HepG2 (cell line): ENCODE results near the gene ABTB2. TPM values are rescaled to one million over a fixed set of nuclear protein-coding genes. Genes with fewer than 3 reads are reported as not detected.

ENCODE experiments used
- ASH2L ChIP-seq: fragments of 300-600, 200-600 bp; sonication (generic); IDR thresholded peaks from 2 replicates; pipeline ENCODE4 v1.7.0; 2017; ENCODE audit warnings: low read depth, mild to moderate bottlenecking, moderate library complexity, mixed read lengths, low read length; ENCODE audit not compliant: insufficient read length
- BRF2 ChIP-seq: sonication (generic); formaldehyde crosslinking; IDR thresholded peaks from 2 replicates; pipeline ENCODE4 v1.8.1; 2022; ENCODE audit warnings: mild to moderate bottlenecking, missing genetic modification reagents
- CSRNP1 ChIP-seq: sonication (generic); formaldehyde crosslinking; IDR thresholded peaks from 2 replicates; pipeline ENCODE4 v1.8.1; 2023; ENCODE audit warnings: mild to moderate bottlenecking, missing genetic modification reagents
- EEA1 ChIP-seq: sonication (generic); formaldehyde crosslinking; IDR thresholded peaks from 2 replicates; pipeline ENCODE4 v1.5.1; 2020; ENCODE audit warnings: mild to moderate bottlenecking, missing genetic modification reagents, borderline replicate concordance
- HIC2 ChIP-seq: sonication (generic); formaldehyde crosslinking; IDR thresholded peaks from 2 replicates; pipeline ENCODE4 v1.9.0; 2022; ENCODE audit warnings: low read depth, missing genetic modification reagents
- JDP2 ChIP-seq: sonication (generic); formaldehyde crosslinking; IDR thresholded peaks from 2 replicates; pipeline ENCODE4 v1.8.1; 2022; ENCODE audit warnings: missing genetic modification reagents, borderline replicate concordance
- MNT ChIP-seq: fragments of 450-650 bp; IDR thresholded peaks from 2 replicates; pipeline ENCODE4 v1.6.1; 2016
- NFYB ChIP-seq: sonication (generic); formaldehyde crosslinking; IDR thresholded peaks from 2 replicates; pipeline ENCODE4 v1.4.0; 2020; ENCODE audit warnings: missing genetic modification reagents
- NR2F6 ChIP-seq, 2 experiments: IDR thresholded peaks; 2 replicates each; pipeline ENCODE4 v1.6.1; 2016; ENCODE audit warnings: antibody characterized with exemption in 1 of 2, mild to moderate bottlenecking in 1 of 2
- SMAD1 ChIP-seq: sonication (generic); formaldehyde crosslinking; IDR thresholded peaks from 2 replicates; pipeline ENCODE4 v1.4.0; 2020; ENCODE audit warnings: missing genetic modification reagents, low read depth, mild to moderate bottlenecking, borderline replicate concordance
- SMARCE1 ChIP-seq: fragments of 450-650 bp; IDR thresholded peaks from 2 replicates; pipeline ENCODE4 v1.6.1; 2017; ENCODE audit warnings: borderline replicate concordance
- TBL1XR1 ChIP-seq: fragments of 150-350 bp; IDR thresholded peaks from 2 replicates; pipeline ENCODE4 v1.6.1; 2014; ENCODE audit warnings: borderline replicate concordance, low read length; ENCODE audit not compliant: partially characterized antibody
- U2AF2 ChIP-seq: fragments of 200-400 bp; formaldehyde crosslinking; IDR thresholded peaks from 2 replicates; pipeline ENCODE4 v1.6.1; 2017; ENCODE audit warnings: low read depth, mild to moderate bottlenecking, low read length
- ZFP41 ChIP-seq: sonication (generic); formaldehyde crosslinking; IDR thresholded peaks from 2 replicates; pipeline ENCODE4 v1.4.0; 2020; ENCODE audit warnings: mild to moderate bottlenecking, missing genetic modification reagents, borderline replicate concordance
- ZNF281 ChIP-seq: sonication (generic); formaldehyde crosslinking; IDR thresholded peaks from 2 replicates; pipeline ENCODE4 v1.4.0; 2020; ENCODE audit warnings: missing genetic modification reagents, borderline replicate concordance
- ZNF354B ChIP-seq: sonication (generic); formaldehyde crosslinking; IDR thresholded peaks from 2 replicates; pipeline ENCODE4 v1.8.0; 2022; ENCODE audit warnings: mild to moderate bottlenecking, missing genetic modification reagents
- ZNF577 ChIP-seq: sonication (generic); formaldehyde crosslinking; IDR thresholded peaks from 2 replicates; pipeline ENCODE4 v1.4.0; 2020; ENCODE audit warnings: mild to moderate bottlenecking, low read depth, missing genetic modification reagents, borderline replicate concordance
- ZNF607 ChIP-seq: sonication (generic); formaldehyde crosslinking; IDR thresholded peaks from 2 replicates; pipeline ENCODE4 v1.5.1; 2020; ENCODE audit warnings: missing genetic modification reagents, mild to moderate bottlenecking, borderline replicate concordance
- polyA plus RNA-seq, 8 experiments: library from polyadenylated mRNA; depleted of rRNA in 3 of 8; stranded (reverse) in 7 of 8; unstranded in 1 of 8; fragments of >200 nt; fragmentation: Illumina TruSeq in 4 of 8; extraction: Trizol in 4 of 8; gene quantifications; 2 replicates each; pipeline versions ENCODE4 v1.2.1 to v1.2.3, GENCODE V29; 2011 to 2016; ENCODE audit warnings: low read depth in 4 of 8, missing spikeins in 1 of 8, mixed read lengths in 1 of 8; ENCODE audit not compliant: insufficient read depth in 1 of 8
- total RNA-seq, 5 experiments: library from RNA; depleted of rRNA; stranded (reverse); fragments of >200 nt; fragmentation: Illumina TruSeq; extraction: Trizol; gene quantifications; 2 replicates each; pipeline ENCODE4 v1.2.3, GENCODE V29; 2016; ENCODE audit warnings: low read depth in 1 of 5

Gene ABTB2
- total and polyA plus RNA-seq, 2 of the 13 experiments (the other 11 are each of a cell fraction or from before 2014, with no cell fraction given): 5.1 to 15.4 TPM

- TF ChIP-seq EEA1 (no peak), SMARCE1 (no peak), ZNF607 (no peak; the same call in 1 of the 2 replicates), CSRNP1 (no peak), ZNF354B (no peak), ASH2L (no peak), SMAD1 (CRISPR knock-in tag) (no peak), ZNF577 (no peak), U2AF2 (no peak), NR2F6 (IDR thresholded peaks at IDR 0.05) (no peak), NR2F6 (CRISPR knock-in tag; IDR thresholded peaks at IDR 0.05) (peak; percentile 18; the same call in 1 of the 2 replicates), HIC2 (CRISPR knock-in tag) (no peak), ZFP41 (CRISPR knock-in tag) (no peak), MNT (0 out of 2 replicates have a peak, but pooled peaks have one; percentile 19), BRF2 (CRISPR knock-in tag) (no peak), TBL1XR1 (no peak), JDP2 (CRISPR knock-in tag) (no peak; the same call in 1 of the 2 replicates), NFYB (peak; percentile 92), ZNF281 (CRISPR knock-in tag) (peak; percentile 82; the same call in 1 of the 2 replicates)
Measured at GRCh38 chr11:34357701-34358257, at the start of gene ABTB2 (continued).
